ENCODE data around the gene GPR87.

Gene GPR87, protein sequence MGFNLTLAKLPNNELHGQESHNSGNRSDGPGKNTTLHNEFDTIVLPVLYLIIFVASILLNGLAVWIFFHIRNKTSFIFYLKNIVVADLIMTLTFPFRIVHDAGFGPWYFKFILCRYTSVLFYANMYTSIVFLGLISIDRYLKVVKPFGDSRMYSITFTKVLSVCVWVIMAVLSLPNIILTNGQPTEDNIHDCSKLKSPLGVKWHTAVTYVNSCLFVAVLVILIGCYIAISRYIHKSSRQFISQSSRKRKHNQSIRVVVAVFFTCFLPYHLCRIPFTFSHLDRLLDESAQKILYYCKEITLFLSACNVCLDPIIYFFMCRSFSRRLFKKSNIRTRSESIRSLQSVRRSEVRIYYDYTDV

DNA sequence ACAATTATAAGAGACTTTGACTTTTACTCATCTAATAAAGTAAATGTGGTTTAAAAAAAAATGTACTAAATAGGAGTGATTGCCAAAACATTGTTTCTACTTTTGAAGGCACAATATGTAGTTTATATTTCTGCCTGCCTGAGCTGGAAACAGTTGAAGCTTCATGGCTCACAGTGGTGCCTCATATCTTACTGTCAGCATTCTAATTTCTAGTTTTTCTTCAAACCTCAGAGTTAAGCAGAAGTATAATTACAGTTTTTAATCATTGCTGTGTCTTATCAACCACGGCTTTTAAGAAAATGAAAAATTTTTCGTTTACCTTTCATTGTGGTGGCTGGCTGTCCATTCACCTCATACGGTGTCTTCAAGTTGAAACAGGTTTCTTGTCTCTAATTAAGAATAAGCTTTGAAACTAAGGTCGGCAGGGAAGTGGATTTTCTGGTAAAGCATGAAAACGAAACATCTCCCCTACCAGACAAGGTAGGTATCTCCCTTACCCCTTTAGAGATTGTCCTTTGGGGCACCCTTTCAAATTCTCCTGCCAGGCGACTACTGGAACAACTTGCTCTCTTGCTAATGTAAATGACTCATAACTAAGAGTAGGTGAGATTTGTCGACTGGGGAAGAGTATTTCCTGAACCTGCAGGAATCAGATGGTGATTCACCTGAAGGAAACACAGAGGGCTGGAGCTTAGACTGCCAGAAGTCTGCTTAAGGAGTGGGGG is at the start of gene GPR87:
GPR87 (minus strand) TSS at position 554 of the 725 bp plus-strand sequence. CDS start 16,720 bp downstream, outside the sequence.
- DNase-seq, result no peak

DNA sequence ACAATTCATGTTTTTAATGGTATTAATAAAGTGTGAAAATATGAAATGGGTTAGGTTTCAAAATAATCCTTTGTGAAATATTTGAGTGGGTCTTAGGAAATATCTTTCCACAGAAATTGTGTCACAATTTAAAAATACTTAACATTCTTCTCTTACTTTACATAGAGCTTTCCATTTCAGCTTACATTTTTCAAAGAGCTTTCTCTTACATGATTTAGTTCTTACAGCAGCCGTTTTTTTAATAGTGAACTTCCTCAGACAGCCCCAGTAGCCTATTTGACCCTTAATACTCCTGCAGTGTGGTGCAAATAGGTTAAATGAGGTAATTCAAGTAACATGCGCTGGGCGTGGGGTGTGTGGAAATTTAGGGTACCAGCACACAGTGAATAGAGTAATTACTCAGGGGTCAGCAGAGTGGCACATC is 46.1 kb upstream of the GPR87 start:
- no peak for DNase-seq

DNA sequence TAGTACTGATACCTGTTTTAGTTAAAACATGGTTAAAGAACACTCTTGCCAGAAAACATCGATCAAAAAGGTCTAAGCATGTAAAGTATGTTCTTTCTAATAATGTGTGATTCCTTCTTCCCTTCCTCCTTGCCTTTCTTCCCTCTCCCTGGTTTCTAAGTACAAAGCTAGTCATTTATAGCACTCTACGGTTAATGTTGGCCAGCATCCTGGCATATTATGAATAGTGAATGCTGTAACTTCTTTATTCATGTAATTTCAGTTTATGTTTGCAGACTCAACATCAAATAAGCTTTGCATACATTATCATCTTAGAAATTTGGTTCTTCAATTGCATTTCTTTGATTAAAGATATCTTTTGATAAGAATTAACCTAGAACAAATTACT is 40.8 kb upstream of the GPR87 start:
- DNase-seq, result no peak

DNA sequence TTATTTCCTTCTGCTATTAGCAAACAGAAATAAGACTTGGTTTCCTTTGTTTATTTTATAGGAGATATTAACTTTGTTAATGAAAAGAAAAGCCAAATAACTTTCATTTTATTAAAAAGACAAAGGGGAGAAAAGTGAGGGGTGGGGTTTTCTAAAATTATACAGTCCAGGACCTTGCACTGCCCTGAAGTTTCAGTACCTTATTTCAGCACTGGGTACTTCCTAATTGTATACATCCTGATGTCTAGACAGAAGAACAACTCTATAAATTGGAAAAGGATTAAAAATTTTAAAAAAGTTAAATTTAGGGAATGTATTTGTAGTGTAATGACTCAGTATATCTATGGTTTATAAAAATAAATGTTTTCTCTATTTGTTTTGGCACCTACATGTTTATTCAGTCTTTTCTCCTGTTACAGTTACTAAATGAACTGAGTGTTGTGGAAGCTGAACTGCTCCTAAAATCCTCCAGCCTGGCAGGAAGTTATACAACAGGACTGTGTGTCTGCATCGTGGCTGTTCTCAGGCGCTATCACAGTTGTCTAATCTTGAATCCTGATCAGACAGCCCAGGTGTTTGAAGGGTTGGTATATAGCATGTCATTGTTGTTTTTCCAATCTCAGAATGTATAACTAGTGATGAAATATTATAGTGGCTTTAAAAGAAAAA is 40.3 kb upstream of the GPR87 start:
- DNase-seq, result no peak

DNA sequence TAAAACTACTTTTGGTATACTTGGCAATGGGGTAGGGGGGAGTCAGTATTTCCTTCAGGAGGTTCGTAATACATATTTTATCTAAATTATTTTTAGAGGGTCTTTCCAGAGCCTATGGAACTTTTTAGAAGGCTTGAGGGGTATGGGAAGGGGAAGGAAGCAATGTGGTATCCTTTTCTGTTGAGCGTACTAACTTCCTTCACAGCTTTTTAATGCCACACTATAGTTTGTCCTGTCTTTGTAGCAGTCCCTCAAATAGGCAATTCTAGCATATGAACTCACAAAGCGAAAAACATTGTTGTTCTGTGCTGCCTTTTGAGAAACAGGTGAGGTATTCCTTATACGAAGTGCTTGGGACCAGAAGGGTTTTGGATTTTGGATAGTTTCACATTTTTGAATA is 35.0 kb upstream of the GPR87 start:
- no peak for DNase-seq

DNA sequence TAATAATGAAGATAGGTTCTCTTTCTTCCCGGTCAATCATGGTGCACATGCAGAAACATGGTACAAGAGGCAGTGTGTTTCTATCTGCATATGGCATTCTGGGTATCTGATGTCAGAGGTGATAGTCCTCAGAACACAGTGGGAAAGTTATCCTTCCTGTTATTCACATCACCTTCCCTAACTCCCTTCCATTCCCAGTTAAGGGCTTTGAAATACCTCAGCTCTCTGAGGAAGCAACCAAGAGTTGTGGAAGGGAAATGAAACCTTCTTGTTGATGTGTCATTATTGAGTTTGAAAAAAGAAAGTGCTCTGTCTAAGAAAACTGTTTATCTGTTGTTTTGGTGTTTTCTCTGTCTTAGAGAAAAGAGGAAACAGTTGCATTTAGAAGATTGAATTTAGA is 34.6 kb upstream of the GPR87 start:
- DNase-seq, result no peak

DNA sequence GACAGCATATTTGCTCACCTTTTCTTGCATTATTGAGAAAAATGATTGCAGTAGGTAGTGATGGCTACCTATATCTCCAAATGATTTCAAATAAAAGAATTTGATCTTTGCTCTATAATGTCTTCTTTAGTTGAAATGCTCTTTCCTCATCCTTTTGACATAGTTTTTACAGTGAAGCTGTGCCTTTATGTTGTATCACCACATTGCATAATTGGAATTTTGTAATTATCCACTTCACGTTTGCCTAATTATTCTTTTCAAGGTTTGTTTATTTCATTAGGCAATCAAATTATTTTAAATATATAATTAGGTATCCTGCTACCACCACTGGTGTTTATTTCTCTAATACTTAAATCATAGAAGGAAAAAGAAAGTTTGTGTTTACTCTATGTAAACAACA is 34.0 kb upstream of the GPR87 start:
- DNase-seq, result no peak

DNA sequence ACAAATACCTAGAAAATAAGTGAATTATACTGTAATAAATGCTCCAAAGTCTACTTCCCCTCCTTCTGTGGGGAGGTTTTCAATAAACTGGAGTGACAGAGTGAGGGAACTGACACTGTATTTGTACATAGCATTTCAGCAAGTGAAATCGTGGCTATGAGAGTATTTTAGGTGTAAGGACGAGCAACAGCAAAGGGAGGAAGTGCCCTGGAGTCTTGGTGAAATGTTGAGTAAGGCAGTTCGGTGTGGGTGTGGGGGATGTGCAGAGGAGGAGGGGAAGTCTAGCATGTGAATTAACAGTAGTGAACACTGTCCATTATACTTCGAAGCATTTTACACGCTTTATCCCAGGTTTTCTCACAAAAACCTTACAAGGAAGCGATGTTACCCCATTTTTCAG is 30.8 kb upstream of the GPR87 start:
- no peak for DNase-seq

DNA sequence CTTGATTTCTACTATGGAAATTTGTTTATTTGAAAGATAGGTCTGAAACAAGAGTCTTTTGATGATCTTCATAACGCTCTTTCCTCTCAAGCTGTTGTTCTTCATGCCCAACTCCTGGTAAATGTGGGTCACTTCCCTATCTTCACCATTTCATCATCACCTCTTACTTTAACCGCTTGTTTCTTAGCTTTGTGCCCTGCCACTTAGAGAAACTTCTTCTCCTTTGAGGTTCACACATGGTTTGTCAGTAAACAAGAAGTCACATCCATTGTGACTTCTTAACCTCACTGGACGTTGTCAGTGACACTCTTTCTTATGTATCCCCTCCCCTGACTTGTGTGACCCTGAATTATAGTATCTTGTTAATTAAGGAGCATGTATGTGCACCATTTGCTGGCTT is 29.7 kb upstream of the GPR87 start:
- no peak for DNase-seq

DNA sequence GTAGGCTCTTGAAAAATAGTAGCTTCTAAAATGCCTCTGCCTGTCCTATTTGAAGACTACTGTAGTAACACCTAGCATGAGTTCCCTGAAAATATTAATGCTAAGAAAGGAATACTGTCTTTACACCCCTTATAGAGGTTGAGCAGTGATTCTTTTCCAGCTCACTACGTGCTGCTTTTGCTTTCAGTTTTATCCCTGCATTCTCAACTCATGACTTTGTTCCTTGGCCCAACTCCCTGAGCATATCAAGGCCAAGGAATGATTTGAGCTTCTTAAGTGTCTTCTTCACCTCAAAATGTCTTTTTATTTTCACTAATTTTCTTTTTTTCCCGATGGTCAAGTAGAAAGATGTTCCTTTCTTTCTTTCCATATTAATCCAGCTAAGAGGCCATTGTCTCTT is 29.2 kb upstream of the GPR87 start:
- DNase-seq, result no peak

DNA sequence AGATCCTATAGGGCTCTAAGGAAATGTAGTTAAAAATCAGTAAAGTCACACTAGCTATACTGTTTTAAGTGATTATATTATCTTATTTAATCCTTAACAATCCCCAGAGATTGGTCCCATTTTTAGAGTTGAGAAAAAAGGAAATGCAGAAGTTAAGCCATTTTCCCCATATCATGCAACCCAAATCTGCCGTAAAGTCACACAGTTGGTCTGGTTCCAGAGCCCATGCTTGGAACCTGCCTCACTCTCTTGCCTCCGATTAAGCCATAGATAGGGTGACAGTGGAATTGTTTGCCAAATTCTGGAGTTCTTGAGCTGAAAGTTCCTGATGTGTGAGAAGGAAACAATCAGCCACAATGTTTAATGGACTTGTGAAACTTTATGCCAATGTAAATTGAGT is 15.1 kb upstream of the GPR87 start:
- no peak for DNase-seq

DNA sequence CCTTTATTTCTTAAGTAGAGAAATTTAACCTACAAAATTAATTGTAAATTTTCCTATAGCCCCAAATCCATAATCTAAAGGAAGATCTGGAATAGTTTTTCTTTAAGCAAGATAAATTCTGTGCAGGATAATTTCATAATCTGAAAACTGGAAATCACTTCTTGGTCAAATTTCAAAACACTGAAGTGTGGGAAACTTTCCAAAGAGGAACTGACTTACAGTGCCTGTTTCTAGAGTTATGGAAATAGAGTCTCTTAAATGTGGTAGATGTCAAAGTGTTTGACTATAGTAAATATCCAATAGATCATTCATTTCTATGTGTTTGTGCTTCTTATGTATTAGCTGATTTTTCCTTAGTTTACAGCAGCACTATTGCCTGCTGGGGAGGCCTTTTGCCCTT is 14.3 kb upstream of the GPR87 start:
- no peak for DNase-seq

DNA sequence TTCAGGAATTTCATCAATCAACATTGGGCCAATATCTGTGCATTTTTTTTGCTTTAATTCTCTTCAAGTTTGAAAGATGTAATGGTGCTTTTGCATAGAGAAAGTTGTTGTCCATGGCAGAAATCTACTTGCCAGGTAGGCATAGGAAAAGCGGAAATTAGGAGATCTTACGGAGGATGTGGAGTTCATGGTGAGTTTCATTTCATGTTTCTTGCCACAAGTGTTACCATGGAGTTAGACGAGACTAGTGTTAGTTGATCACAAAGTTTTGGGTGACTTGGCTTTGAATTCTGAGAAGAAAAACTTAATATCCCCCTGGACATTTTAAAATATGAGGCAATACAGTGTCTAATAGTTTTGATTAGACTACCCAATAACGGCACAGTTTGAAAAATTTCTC is 13.8 kb upstream of the GPR87 start:
- no peak for DNase-seq

DNA sequence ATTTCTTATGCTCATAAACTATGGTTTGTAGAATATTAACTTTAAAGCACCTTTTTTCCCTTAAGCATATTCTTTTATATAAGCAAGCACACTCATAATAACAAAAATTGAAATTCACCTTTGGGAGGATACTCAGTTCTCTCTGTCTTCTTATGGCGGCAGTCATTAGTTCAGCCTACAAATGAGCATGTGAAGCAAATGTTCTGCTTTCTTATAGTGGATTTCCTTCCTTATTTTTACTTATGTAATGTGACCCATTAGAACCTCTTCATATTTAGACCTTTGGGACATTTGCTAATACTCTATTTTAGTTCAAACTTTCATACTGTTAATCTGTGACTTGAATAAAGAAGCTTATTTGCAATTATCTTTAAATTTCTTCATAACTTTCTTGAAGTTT is 12.7 kb upstream of the GPR87 start, which contains the start of gene P2RY13:
P2RY13 (minus strand) TSS at position 187 of the 400 bp plus-strand sequence; CDS start at position 166, 21 bp downstream.
- no peak for DNase-seq

DNA sequence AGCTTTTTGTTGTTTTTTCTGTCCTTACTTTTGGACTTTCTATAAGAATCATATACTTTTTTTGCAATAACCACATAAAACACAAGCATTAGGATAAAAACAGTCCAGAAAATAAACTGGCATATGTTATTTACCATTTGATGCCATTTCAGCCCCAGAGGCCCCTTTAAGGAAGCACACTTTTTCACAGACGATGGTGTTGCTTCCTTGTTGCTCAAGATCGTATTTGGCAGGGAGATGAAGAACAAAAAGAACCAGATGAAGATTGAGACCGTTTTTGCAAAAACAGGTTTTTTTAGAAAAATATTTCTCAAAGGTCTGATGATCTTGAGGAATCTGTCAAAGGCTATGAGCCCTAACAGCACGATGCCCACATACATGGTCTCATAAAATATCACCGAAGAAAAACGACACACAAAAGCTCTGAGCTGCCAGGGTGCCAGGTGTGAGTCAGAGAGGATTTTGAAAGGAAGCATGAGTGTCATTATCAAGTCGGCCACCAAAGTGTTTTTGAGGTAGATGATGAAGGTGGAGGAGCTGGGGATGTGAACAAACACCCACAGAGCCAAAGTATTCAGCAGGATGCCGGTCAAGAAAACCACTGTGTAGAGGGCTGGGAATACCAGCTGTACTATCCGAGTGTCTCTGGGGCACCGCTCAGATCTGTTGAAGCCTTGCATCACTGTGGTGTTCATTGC is 11.8 kb upstream of the GPR87 start:
- no peak for DNase-seq

DNA sequence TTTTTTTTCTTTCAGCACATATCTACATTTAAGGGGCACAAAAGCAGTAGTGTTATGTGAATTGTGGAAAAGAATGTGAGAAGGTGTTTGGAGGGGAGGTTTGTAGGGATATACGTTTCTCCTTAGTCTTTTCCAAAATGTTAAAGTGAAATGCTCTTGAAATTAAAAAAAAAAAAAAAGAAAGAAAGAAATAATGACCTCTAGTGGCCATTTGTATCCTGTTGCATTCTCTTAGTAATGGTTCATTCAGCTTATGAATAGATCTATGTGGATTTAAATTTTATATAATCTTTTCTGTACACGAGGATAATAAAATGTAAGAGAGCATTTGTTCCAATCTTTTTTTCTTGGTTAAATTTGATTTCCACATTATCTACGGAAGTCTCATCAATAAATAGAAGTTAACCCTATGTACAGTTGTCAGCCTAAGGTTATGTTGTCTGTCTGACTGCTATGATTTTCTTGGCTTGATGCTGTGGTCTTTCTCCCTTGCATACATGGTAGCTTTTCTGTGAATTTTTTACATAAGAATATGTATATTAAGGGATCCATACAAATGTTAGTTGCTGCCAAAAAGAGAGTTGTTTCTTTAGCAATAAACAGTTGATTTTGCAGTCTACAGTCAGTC is 11.1 kb upstream of the GPR87 start:
- DNase-seq, result no peak

DNA sequence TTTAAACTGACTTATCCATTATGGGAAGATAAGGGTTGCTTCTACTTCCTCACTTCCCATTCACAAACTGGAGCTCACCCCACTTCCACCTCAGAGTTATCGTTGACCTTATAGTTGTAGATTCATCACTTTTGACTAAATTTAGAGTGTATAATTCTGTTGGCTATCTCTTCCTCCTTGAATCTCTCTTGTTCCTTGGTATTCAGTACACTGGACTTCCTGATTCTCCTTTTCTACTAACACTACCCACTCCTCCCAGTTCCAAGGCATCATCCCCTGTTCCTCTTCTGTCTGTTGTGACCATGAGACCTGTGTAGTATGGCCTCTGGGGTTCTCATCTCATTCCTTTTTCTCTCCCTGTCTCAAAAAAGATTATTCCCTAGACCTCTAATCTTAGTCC is 5.9 kb upstream of the GPR87 start:
- DNase-seq, result no peak

DNA sequence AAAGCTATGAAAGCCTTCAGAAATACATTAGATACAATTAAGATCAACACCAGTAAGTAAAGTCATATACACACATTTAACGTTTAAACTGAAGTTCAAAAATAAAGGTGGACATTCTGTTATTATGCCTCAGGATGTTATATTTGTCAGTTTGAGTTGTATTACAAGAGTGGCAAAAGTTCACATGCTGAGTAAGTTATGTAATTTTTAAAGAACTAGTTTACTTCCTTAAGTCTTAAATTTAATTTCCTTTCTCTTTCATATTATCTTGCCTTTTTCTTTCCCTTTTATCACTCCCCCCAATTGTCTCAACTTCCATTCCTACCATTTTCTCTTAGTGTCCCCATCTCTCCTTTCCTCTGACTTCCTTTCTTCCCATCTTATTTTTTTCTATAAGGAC is 4.9 kb upstream of the GPR87 start:
- DNase-seq, result no peak

DNA sequence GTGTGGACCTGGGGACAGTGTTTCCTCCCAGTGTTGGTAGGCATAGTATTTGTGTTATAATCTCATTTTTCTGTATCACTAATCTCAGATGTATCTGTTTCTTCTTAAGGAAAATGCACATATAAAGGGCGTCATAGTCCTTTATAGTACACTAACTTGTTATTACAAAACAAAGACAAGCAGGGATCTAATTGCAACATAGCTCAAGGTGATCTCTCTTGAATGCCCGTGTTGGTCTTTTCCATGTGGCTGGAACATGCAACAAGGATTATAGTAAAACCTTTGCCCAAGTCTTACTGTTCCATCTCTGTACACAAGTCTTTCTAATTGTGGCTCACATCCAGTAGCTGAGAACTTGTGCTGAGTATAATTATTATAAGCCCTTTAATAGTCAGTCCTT is 3.5 kb upstream of the GPR87 start:
- no peak for DNase-seq

DNA sequence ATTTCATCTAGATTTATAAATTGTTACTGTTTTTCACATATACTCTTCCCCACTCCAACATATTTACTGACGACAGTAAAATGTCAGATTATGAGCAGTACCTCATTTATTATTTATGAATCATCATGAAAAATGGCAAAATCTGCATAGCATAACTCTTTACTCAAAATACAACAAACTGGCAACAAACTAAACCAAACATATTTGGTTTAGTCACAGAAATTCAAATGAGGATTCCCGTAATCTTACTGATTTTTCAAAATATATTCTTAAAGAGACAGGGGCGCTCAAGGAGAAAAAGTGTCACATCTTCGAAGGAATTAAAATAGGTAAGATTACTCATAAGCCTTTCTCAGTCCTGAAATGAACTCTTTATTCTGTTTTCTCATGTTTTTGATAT is 3.0 kb upstream of the GPR87 start:
- no peak for DNase-seq

DNA sequence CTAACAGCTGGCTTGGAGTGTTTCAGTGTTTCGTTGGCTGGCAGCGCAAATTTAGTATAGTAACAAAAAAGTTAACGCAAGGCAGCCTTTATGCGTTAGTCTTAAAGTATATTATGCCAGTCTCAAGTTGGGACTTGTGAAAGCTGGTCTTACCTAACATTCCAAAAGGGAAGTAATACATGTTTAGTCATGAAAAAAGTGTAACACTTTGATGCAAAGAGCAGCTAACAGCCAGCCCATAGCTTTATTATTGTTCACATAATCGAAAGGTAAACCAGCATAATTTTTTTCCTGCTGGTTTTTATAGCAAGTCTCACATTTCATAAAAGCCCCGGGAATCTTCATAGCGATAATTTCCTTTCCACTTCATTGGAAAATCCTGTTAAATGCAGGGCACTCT is 2.4 kb upstream of the GPR87 start:
- no peak for DNase-seq

DNA sequence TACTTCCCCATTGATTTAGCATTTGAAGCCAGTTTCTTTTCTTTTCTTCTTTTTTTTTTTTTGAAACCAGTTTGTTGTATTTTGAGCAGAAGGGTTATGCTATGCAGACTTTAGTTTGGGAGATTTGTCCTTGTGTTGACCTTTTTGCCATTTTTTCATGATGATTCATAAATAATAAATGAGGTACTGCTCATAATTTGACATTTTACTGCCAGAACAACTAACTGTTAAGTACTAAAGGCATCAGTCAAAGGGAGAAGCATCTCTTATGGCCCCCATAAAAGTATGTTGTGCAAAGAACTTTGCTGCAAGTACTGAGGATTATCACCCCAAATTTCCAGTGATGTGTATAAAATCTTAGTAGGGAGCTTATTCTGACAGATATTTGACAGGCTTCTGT is 1.7 kb upstream of the GPR87 start:
- no peak for DNase-seq

DNA sequence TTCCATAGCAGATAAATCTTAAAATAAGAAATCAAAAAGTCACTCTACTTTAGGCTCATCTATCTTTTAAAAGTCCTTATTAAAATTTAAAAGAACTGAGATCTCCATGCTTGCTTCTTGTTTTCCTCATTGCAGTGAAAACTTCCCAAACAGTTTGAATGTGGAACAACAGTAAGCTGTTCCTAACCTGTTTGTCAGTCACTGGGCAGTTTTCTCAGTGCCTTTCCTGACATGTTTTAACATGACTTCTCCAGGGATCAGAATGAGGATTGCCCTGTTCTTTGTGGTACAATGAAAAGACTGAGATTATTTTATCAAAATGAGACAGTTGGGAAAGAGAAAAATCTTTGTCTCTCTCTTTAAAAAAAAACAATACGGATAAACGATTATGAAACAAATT is 774 bp downstream of the GPR87 start:
- DNase-seq, result no peak
